ENCODE results near the gene GLT6D1.
"Not testable (repeated sequence)": the region's sequence is repeated elsewhere in the genome, so short reads cannot be mapped to it uniquely, and the experiment has no call there.

Gene GLT6D1

GRCh38 chr9:135678236-135679017 lies 39.1 kb upstream of the GLT6D1 start:
- no peak for TF ChIP-seq CTCF (IDR thresholded peaks at IDR 0.05)
- no peak overlapping the region for H3K27ac ChIP-seq
- no peak overlapping the region for H3K4me3 ChIP-seq
- DNase-seq (ENCODE audit: low spot score), result no peak

DNA sequence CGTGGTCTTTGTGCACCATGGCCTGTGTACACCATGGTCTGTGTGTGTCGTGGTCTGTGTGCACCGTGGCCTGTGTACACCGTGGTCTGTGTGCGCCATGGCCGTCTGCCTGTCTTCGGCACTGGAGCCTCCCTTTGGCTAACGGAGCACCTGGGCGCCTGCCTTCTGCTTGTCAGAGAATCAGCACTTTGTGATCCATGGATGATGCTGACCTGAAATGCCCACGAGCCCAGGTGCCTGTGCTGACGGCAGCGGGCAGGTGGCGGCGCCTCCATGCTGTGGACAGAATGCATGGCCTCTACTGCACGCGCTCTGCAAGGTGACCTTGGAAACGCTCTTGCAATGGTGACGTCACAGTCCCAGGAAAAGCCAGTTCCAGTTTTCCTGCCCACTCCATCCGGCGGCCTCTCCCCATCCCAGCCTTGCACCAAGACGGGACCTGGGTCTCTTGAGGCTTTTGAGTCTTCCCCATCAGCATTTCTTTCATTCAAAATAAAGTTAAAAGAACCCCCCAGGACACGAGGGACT lies 38.4 kb upstream of the GLT6D1 start:
- Histone ChIP-seq H3K27ac (no peak overlapping the region), H3K4me3 (no peak overlapping the region)
- no peak for DNase-seq (ENCODE audit: low spot score)
- no peak for TF ChIP-seq CTCF (IDR thresholded peaks at IDR 0.05)

DNA sequence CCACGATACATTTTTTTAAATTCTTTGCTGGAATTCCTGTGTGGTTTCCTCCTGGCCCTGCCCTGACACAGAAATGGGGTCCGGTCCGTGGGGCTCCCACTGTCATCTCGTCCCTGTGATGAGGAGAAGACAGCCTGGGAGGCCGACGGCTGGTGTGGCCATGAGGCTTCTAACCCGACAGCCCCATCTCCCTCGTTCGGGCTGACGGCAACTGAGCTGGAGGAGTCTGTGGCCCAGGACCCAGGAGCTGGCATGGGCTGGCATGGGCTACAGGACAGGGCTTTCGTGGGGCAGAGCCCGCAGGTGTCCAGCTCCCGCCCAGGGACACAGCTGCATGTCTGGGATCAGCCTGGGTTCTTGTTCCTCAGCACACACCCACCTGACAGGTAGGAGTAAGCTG lies 37.6 kb upstream of the GLT6D1 start:
- TF ChIP-seq CTCF (IDR thresholded peaks at IDR 0.05), result no peak
- Histone ChIP-seq H3K4me3 (no peak overlapping the region), H3K27ac (no peak overlapping the region)
- DNase-seq (ENCODE audit: low spot score), result no peak

DNA sequence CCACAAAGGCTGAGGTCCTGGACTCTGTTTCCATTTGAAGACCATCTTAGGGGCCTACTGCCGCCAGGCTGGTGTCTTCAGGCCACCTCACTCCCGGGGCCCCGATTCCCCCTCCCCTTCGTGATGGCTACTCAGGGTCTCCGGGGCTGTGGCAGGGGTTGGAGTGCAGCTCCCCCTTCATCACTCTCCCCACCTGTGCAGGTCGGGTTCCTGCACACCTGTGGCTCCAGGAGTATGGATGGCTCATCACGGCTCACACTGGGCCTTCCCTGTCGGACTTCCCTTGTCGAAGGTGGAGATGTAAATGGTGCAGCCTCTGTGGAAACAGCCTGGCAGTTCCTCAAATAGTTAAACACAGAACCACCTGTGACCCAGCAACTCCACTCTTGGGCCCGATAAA lies 35.6 kb upstream of the GLT6D1 start:
- Histone ChIP-seq H3K27ac (no peak overlapping the region), H3K4me3 (no peak overlapping the region)
- no peak for DNase-seq (ENCODE audit: low spot score)
- no peak for TF ChIP-seq CTCF (IDR thresholded peaks at IDR 0.05)

GRCh38 chr9:135673941-135674340 lies 34.6 kb upstream of the GLT6D1 start:
- DNase-seq (ENCODE audit: low spot score), result no peak
- H3K4me3 ChIP-seq, result no peak overlapping the region
- no peak for TF ChIP-seq CTCF (IDR thresholded peaks at IDR 0.05)
- H3K27ac ChIP-seq, result no peak overlapping the region

- H3K27ac ChIP-seq; DNase-seq (ENCODE audit: low spot score); H3K4me3 ChIP-seq: not testable (repeated sequence)
Measured at GRCh38 chr9:135672786-135673185, 33.4 kb upstream of the GLT6D1 start.

DNA sequence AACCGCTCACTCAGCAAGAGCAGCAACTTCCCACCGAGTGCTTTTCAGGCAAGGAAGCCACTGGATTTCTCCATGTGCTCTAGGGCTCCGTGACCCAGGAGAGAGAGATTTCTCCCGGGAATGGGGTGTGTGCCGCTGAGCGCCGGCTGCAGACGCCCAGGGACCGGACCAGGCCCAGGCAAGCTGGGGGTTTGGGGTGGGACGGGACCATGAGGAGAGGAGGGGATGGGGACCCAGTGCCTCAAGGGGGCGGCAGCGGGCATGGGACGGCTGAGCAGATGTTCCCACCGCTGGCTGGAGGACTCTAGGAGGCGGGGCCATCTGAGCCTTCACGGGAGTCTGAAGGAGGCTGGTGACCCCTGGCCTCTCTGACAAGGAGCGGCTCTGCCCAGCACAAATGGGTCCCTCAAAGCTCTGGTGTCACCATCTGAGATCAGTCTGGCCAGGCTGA lies 32.3 kb upstream of the GLT6D1 start:
- DNase-seq (ENCODE audit: low spot score), result no peak
- H3K27ac ChIP-seq, result no peak overlapping the region
- no peak for TF ChIP-seq CTCF (IDR thresholded peaks at IDR 0.05)
- no peak overlapping the region for H3K4me3 ChIP-seq
